Medulla oblongata (tissue), 1 donor: ENCODE results near the gene RANGAP1.

Experiments used
- DNase-seq: peaks from one replicate; pipeline ENCODE4 v3.0.0-alpha.2; 2015; ENCODE audit errors: extremely low spot score

The RANGAP1 gene

DNA sequence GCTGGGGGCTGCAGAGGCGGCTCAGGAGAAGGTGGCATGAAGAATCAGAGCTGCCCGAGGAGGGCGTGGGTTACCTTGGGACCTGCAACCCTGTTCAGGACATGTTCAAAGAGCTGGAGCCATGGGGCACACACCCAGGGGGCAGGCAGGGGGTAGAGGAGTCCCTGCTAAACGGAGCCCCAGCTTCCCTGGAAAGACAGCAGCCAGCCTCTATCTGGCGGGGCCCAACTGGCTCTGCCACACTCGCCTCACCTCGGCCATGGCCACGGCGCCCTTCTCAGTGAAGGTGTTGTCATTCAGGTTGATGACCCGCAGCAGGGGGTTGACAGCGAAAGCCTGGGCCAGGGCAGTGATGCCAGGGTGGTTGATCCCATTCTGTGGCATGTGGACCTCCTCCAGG lies 28.3 kb downstream of the RANGAP1 start:
- DNase-seq = no peak

DNA sequence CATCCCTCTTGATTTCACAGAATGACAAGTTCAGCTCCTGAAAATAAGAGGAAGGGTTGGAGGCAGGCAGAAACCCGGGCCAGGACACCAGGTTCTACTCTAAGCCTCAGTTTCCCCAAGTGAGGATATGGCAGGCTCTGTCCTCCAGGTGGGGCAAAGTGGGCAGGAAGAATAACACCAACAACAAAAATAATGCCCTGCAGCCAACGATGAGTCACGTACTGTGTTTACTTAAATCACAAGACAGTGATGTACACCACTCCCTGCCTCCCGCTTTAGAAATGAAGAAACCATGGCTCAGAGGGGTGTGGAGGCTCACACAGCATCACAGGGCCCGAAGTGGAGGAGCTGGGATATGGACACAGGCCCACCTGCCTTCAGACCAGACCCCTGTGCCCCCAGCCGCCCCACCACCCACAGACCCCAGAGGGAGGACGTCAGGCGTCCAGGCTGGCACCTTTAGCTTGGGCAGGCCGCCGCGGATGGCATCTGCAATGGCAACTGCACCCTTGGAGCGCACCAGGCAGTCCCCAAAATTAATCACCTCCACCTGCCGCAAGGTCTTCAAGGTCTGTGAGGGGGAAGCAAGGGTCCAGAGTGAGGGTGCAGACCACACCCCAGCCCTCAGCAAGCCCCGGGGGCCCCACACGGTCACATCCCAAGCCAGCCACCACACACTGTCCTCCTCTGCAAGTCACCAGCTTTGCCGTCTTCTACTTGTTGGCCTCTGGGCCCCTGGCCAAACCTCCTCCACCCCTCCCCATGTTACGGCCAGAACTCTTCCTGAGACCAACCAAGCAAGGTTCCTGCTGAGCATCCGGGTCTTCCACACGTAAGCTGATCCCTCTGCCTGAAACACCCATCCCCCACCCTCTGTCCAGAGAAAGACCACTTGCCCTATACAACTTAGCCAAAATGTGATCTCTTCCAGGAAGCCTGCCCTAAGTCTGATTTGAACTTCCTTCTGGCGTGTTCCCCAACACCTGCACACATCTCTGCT lies 29.4 kb downstream of the RANGAP1 start:
- DNase-seq = no peak

DNA sequence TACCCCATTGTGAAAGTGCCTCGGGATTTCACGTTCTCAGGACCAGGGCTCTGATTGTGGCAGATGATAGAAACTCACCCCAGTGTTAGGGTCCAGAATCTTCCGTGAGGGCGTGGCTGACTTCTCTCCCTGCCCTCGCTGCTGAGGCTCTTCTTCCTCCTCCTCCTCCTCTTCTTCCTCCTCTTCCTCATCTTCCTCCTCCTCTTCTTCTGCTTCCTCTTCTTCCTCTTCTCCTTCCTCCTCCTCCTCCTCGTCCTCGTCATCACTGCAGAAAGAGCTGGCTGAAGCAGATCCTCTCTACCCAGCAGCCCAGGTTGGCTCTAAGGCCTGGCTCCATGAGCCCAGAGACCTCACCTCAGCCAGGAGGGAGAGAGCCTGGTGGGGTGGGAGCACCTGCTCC lies 31.8 kb downstream of the RANGAP1 start:
- DNase-seq = no peak

DNA sequence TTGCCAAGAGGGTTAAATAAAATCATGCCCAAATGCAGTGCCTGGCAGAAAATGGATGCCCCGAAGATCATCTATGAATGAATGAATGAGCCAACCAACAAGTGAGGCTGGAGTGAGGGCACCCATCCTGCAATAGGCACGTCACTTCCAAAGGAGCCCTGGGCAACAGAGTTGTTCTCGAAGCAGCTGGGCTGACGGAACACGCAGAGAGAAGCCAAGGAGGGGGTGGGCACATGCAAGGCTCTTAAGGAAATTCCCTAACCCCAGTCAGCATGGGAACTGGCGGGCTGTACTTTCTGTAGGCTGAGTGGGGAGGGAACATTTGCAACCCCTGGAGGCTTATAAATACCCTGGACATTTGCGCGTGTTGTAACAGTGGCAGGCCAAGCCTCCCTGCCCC lies 33.6 kb downstream of the RANGAP1 start:
- DNase-seq = no peak

DNA sequence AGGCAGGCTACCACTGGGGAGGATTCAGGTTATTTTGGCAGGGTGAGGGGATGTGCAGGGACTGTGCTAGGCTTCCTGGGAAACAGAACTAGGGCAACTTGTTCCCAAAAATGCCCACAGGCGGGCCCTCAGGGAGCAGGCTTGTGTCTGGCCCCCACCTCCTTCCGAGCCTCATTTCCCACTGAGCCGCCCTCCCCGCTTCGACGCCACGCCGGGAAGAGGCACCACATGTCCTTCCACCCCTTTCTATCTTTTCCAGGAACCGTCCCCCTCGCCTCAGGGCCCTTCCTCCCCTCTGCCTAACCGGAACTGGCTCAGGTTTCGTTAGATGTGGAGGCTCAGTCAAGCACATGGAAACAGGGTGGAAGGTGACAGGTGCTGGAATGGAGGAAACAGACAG lies 35.9 kb downstream of the RANGAP1 start:
- no peak for DNase-seq

DNA sequence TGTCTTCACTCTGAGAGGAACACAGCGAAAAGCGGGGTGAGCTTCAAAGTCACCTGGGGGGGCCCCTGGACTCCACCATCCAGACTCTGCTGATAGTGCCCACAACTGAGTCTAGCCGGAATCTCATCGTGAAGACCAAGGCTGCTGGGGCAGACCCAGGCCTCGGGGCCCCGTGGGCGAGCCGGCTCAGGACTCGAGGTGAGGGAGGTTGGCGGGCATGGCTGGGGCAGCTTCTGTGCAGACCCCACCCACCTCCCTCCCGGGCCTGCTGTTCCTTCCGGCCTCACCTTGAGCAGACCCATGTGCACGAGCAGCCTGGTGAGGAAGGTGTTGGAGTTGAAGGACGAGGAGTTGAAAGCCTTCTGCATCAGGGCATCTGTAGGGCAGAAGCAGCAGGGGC lies 36.5 kb downstream of the RANGAP1 start:
- DNase-seq = no peak

DNA sequence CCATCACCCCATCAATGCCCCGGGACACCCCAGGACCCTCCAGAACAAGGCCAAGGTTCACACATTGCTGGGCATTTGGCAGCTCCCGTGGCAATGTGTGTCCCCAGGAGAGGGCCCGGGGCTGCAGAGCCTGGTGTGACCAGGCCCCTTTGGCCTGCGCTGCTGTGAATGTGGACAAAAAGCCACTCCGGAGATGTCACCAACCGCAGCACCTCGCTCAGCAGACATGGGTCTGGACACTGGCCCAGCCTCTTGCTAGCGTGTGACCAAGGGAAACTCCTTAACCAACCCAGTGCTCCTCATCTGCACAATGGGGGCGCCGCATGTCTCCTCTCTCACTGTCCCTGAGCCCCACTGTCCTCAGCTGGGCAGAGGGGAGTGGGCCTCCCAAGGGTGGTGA lies 37.2 kb downstream of the RANGAP1 start:
- DNase-seq = no peak

DNA sequence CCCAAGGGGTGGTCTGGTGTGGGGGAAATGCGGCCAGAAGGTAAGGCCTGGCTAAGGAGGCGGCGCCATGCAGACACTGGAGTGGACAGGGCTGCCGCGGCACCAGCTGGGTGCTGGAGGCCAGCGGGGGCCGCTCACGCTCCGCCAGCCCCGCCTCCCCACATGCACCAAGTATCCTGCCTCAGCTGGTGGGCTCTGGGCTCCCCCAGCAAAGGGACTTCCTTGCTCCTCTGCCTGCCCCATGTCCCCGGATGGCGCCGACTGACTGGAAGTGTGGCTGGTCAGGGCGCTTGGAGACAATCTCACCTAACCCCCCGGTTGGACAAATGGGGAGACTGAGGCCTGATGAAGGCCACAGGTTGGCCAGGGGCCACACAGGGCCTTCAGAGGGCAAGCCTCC lies 37.7 kb downstream of the RANGAP1 start:
- no peak for DNase-seq

DNA sequence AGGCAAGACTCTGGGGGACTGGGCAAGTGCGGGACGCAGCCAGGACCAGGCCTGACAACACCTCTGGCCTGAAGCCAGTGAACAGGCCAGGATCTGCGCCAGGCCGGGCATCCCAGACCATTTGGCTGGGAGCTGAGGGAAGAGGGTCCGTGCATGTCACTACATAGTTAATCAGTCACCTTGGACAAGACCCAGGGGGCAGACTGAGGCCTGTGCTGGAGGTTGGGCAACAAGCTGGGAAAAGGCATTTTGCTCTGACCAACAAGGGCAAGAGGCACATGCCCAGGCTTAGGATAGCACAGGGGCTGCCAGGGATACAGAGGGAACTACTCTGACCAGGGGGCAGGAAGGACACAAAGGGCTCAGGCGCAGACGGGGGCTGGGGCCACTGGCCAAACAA lies 38.3 kb downstream of the RANGAP1 start:
- DNase-seq = peak; percentile 41

DNA sequence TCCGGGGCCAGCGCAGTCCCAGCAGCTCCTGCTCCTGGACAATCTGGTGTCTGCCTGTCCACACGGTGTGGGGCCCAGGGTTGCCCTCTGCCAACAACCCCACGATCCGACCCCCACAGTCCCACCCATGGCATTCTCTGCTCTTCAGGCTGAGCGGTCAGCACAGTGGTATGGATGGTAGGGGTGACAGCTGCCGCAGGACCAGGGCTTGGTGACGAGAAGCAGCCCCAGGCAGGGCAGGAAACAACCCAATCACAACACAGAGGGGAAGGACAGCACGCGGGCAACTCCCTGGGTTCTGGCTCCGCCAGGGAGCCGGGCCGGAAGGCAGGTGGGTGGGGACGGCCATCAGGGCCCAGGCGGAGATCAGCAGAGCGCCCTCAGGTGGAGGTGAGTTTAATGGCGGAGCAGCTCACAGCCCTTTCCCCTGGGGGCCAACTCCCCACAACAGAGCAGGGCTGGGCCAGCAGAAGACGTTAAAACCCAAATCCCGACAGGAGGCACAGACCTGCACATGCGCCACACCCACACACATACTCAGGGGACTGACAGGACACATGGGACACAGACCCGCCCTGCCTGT lies 40.0 kb downstream of the RANGAP1 start:
- DNase-seq = no peak

DNA sequence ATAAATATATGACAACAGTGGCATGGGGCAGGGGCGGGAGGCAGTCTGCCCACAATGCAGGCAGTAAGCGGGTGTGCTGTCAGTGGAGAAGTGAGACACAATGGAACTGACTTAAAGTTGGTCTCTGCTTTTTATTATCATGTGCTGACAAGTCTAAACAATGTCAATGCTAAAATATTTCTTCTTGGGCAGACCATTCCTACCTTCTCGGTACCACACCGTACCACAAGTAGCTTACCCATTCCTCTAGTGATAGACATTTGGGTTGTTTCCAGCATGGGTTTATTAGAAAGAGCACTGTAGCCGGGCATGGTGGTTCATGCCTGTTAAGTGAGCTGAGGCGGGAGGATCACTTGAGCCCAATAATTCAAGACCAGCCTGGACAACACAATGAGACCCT lies 42.6 kb downstream of the RANGAP1 start:
- DNase-seq = no peak

DNA sequence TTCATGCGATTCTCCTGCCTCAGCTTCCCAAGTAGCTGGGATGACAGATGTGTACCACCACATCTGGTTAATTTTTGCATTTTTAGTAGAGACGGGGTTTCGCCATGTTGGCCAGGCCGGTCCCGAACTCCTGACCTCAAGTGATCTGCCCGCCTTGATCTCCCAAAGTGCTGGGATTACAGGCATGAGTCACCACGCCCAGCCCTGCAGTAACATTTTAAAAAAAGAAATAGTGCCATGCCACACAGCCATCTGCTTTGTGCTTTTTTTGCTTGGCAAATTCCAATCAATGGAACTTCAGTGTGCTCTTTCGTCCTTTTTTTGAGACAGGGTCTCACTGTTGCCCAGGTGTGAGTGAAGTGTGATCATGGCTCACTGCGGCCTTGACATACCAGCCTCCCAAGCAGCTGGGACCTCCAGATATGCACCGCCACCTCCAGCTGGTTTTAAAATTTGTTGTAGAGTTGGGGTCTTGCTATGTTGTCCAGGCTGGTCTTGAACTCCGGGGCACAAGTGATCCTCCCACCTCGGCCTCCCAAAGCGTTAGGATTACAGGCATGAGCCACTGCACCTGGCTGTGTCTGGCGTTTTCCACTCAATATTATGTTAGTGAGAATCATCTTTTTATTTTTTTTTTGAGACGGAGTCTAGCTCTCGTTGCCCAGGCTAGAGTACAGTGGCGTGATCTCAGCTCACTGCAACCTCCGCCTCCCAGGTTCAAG lies 43.4 kb downstream of the RANGAP1 start:
- no peak for DNase-seq

DNA sequence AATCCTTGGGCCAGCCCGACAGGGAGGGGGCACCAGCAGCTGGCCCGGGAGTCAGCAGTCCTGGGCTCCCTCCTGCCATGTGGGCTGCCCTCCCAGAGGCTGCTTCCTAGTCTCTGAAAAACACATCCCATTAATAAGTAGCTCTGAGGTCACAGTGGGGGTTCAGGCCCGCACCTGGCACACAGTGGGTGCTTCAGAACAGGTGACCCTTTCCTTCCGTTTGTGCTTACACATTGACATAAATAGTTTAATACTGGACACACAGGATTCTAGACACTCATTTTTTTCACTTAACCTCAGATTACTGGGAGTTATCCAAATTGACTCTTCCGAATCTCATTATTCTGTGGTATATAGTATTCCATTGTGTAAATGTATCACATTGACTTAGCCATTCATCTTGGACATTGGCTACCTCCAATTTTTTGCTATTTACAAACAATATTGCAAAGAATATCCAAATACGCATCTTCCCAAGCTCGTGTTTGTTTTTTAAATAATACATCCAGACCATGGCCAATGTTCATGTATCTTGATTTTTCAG lies 44.8 kb downstream of the RANGAP1 start:
- no peak for DNase-seq

DNA sequence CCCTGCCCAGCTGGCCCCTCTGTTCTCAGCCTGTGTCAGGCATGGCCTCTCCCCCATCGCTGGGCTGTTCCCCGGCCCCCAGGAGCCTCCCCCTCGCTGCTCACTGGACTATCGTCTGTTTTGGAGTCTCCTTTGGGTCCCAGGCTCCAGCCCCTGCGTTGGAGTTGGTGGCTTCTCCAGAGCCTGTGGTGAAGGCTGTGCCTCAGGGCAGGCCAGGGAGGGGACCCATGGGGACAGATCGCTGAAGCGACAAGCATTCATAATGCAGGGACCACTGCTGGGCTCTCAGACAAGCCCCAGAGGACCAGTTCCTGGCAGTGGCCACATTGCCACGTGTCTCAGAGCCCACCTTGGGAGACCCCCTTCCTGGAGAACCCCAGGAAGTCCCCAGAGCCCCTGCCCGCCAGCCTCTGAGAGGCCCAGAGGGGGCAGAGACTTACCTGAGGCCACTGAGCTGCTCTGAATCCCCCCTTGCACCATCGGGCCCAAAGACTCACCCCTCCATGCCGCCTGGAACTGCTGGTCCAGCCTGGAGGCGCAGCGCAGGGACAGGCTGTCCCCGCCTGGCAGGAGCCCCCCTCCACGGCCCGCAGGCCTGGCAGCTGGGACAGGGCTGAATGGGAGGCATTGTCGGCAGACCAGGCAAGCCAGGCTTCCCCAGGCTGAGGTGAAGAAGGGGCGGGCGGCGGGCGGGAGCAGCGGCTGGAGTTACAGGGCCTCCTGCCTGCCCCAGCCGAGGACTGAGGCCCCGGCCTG lies 45.4 kb downstream of the RANGAP1 start, which contains the start of gene CHADL:
CHADL (minus strand) TSS at position 555 of the 756 bp plus-strand sequence; CDS start at position 505, 50 bp downstream.
- peak; percentile 96 for DNase-seq

DNA sequence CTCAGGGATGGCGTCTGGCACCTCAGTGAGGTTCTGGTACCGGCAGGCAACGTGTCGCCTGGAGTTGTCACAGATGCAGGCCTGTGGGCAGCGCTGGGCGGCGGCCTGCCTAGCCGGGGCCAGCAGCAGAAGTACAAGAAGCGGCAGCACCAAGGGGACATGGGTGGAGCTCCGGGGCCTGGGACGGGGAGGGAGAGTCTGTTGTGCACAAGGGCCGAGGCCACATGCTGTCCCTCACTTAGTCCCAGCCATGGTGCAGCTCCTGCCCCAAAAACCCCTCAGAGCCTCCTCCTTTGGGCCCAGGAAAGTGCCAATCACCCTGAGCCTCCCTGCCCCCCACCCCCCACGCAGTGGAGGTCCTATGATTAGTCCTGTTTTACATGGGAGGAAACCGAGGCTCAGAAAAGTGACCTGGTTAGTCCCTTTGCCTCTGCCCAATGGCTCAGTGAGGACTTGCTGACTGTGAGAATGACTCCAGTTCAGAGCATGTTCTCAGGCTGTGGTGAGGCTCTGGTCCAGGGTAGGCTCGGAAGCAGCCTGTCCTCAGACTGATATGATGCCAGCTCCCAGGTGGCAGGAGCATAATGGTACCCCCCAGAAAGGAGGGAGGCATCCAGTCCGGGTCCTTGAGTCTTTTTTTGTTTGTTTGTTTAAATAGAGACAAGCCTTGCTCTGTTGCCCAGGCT lies 46.4 kb downstream of the RANGAP1 start:
- DNase-seq = no peak

DNA sequence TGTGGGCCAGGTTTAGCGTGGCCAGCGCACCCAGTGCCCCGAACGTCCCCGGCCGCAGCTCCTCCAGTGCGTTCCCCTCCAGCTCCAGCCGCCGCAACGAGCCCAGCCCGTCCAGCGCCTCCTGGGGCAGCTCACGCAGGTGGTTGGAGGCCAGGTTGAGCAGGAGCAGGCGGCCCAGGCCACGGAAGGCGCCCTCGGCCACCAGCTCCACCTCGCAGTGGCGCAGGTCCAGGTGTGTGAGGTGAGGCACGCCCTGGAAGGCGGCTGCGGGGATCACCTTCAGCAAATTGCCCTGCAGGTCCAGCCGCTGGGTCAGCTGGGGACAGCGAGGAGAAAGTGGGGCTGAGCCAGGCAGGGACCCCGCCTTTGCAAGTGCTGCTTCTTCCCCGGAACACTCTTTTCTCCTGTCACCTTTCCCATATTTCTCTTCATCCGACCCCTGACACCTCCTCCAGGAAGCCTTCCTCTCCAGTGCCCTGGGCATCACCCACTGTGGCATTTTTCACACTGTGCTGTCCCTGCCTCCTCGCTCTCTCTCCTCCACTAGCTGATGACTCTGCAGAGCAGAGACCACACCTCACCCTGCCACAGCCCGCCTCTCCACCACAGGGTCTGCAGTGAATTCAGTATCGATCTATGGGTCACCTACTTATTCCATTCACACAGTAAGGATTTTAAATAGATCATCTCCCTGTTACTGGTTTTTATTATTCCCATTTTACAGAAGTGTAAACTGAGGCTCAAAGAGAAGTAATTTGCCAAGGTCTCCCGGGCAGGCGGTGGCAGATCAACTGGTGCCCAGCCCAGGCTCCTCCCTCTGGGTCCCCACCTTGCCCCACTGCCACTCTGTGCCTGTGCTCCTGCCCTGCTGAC lies 47.2 kb downstream of the RANGAP1 start:
- DNase-seq = no peak

DNA sequence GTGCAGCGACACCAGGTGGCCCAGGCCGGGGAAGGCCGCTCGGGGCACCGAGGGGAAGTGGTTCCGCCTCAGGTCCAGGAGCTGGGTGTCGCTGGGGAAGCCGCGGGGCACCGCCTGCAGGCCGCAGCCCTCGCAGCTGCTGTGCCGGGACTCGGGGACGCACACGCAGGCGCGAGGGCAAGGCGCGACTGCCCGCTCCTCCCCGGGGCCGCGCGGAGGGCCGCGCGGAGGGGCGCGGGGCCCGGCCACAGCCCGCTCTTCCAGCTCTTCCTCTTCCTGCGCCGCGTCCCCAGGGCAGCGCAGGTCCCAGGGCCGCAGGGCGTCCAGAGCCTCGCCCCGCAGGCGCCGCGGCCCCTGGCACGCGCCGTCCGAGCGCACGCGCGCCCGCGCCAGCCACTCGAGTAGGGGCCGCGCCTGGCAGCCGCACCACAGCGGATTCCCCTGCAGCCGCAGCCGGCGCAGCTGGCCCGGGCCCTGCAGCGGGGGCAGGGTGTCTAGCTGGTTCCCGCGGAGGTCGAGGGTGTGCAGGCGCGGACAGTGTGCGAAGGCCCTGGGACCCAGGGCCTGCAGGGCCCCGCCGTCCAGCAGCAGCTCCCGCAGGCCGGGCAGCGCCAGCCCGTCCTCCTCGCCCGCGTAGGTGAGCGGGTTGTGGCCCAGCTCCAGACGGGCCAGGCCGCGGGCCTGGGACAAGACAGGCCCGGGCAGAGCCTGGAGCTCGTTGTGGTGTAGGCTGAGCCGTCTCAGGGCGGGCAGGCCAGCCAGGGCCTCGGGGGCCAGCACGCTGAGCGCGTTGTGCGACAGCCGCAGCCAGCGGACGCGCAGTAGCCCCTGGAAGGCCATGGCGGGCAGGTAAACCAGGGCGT lies 48.0 kb downstream of the RANGAP1 start:
- DNase-seq = peak; percentile 53

DNA sequence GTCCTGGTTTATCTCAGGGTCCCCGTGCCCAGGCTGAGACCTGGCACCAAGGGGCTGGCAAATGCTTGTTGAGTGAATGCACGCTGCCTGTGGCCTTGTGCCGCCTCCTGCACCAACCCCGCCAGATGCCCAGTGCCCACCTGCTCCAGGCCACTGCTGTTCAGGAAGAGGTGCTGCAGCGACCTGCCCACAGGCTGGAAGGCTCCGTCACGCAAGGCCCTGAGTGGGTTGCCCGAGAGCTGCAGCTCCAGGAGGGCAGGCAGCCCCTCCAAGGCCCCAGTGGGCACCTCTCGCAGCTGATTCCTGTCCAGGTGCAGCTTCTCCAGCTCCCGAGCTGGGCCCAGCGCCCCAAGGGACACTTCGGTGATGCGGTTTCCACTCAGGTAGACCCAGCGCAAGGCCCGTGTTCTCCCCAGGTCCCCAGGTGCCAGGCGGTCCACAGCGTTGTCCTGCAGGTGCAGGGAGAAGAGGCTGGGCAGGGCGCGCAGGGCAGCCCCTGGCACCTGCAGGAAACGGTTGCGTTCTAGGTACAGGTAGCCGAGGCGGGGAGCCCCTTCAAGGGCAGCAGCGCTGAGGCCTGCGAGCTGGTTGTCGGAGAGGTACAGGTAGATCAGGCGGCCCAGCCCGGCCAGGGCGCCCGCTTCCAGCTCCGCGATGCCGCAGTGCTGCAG lies 48.8 kb downstream of the RANGAP1 start:
- DNase-seq = no peak
